Endometrium (tissue), 2 donors: ENCODE measurements around the gene ISLR.

Experiments
- FAIRE-seq: peaks from 2 replicates; lab custom pipeline; 2012; peaks lifted over from hg19 to GRCh38; lab: Jason Lieb, UNC
- donor health status: control.
- donor health status: control.

Gene ISLR

GRCh38 chr15:74171965-74172541 is 1.5 kb upstream of the ISLR start:
- no peak for FAIRE-seq

DNA sequence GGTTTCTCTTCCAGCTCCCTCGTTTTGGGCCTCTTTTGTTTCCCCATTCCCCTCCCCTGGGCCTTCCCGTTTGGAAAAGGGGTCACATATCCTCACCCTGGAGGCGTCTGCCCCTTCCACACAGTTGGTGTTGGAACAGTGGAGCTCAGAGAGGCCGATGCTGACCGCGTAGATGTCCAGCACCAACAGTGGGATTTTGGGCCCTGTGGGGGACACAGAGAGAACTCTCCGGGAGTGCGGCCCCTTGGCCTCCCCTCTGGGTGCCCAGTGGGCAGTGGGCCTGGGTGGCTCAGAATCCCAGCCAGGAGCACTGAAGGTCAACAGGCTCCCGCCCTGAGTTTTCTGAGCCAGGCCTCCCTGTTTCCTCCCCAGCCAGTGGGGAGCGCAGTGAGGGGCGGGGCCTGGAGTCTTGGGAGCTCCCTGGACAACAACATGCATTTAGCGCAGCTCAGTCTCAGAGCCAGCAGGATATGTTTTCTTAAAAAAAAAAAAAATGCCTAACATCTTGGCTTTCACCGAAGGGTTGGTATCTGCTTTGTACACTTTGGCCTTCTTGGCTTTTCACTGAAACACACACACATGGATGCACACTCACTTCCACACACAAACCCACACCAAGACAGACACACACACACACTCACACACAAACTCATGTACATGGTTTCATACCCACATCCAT is 670 bp upstream of the ISLR start:
- FAIRE-seq: peak; percentile 4

DNA sequence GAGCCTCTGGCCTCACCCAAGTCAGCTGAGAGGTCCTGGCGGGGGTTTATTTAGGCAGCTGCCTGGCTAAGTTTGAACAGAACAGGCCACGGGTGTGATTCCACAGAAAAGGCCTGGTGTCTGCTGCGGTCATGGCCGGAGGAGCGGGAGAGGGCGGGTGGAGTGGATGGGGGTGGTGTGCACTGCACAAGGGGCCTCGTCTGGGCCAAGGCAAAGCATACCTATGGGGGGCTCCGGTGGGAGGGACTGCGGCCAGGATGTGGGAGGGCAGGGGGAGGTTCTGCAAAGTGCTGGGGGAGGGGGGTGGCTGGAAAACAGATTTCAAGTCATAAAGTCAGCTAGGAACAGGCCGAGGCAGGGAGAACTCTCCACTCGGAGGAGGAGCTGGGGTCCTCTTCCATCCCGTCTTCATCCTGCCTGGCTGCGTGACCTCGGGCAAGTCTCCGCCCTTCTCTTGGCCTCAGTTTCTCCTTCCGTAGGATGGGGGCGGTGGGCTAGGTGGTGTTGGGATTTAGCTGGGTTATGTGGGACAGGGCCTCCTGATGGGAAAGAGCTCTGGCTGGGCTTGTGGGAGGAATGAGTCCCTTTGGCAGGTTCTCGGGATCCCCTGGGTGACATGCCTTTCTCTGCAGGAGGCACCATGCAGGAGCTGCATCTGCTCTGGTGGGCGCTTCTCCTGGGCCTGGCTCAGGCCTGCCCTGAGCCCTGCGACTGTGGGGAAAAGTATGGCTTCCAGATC is 878 bp downstream of the ISLR start:
- no peak for FAIRE-seq

- FAIRE-seq: no peak
Observed at GRCh38 chr15:74174958-74175253, 1.4 kb downstream of the ISLR start.

DNA sequence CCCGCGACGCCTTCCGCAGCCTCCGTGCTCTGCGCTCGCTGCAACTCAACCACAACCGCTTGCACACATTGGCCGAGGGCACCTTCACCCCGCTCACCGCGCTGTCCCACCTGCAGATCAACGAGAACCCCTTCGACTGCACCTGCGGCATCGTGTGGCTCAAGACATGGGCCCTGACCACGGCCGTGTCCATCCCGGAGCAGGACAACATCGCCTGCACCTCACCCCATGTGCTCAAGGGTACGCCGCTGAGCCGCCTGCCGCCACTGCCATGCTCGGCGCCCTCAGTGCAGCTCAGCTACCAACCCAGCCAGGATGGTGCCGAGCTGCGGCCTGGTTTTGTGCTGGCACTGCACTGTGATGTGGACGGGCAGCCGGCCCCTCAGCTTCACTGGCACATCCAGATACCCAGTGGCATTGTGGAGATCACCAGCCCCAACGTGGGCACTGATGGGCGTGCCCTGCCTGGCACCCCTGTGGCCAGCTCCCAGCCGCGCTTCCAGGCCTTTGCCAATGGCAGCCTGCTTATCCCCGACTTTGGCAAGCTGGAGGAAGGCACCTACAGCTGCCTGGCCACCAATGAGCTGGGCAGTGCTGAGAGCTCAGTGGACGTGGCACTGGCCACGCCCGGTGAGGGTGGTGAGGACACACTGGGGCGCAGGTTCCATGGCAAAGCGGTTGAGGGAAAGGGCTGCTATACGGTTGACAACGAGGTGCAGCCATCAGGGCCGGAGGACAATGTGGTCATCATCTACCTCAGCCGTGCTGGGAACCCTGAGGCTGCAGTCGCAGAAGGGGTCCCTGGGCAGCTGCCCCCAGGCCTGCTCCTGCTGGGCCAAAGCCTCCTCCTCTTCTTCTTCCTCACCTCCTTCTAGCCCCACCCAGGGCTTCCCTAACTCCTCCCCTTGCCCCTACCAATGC is 2.0 kb downstream of the ISLR start:
- FAIRE-seq: no peak

- FAIRE-seq: no peak
Observed at GRCh38 chr15:74176262-74177214, 3.0 kb downstream of the ISLR start.

- no peak for FAIRE-seq
Observed at GRCh38 chr15:74178326-74179100, 5.0 kb downstream of the ISLR start.

- FAIRE-seq: peak; percentile 93
Observed at GRCh38 chr15:74179101-74179841, 5.8 kb downstream of the ISLR start.

- peak; percentile 84 for FAIRE-seq
Observed at GRCh38 chr15:74179983-74180880, 6.7 kb downstream of the ISLR start.

DNA sequence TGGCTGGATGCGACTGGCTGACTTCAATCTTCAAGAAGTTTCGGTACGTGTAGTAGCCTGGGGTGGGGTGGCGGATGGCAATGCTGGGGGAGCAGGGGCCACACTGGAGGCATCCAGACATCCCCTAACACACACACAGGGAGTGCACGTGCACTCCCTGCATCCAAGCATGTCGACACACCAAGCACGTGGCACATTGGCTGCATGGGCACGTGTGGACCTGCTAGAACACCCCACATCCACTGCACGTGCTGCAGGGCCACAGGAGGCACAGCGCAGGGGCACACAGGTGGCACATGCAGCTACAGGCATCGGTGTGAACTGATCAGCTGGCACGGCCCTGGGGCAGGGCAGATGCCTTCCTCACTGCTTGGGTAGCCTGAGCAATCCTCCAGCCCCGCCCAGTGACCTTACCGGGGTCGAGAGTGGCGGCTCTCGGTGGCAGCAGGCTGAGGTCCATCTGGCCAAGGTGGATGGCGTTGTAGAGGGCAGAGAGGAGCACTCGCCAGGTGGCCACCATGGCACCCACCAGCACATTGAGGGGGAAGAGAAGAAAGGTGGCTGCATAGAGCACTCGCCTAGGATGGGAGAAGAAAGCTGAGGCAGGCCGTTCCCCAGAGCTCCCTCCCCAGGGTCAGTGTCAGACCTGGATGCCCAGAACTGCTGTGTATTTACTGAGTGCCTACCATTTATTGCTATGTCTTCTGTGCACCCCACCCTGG is 7.5 kb downstream of the ISLR start:
- no peak for FAIRE-seq

GRCh38 chr15:74182131-74182530 is 8.6 kb downstream of the ISLR start:
- FAIRE-seq: no peak

DNA sequence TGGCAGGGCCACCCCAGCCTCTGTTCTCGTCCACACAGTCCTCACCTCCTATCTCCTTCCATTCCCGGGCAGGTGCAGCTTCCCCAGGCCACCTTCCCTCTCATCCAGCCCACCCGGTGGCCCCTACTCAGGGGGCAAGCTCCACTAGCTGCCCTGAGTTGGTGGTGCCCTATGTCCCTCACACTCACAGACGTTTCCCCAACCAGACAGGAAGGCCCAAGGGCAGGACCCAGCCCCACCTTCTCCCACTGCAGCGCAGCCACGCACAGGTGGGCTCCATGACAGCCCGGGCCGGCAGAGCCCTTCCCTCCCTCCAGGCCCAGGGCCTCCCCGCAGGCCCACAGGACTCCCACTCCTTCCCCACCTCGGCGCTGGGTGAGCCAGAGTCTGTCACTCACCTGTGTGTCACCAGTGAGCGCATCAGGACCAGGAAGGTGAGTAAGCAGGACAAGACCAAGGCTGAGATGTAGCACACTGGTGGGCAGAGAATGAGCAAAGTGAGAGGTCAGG is 11.1 kb downstream of the ISLR start:
- FAIRE-seq: no peak

- no peak for FAIRE-seq
Observed at GRCh38 chr15:74185710-74186348, 12.3 kb downstream of the ISLR start.

DNA sequence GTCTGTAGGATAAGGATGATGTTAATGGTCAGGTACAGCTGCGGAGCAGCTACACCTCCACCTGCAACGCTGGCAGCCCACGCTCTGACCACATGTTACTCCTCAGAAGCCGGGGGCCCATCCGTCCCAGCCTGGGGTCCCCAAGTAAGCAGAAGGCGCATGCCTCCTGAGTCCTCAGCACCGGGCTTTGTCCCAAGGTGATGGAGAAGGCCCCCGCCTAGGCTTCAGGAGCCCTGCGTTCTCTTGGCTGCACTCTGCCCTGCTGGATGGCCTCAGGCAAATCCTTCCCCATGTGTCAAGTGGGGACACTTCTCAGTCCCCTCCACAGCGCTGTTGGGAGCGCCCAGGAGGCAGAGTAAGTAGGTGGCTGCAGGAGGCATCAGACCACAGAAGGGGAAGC is 14.7 kb downstream of the ISLR start:
- FAIRE-seq: no peak

DNA sequence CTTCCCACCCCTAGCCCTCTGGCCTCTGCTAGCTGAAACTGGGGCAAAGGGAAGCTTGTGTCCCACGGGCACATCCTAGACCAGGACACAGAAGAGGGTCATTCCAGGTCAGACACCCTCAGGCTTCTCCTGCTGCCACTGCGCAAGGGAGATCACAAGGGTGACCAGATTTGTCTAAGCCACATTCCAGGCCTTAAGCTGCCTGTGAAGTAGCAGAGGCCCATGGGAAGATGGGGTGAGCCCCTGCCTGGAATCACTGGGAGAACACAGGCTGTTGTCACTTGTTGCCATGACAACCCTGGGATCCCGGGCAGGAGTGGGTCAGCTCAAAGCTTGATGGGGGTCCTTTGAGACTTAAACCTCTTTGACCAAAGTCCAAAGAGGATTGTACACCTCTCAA is 18.3 kb downstream of the ISLR start:
- FAIRE-seq: no peak

GRCh38 chr15:74192751-74193150 is 19.2 kb downstream of the ISLR start:
- no peak for FAIRE-seq

GRCh38 chr15:74193299-74193718 is 19.8 kb downstream of the ISLR start:
- FAIRE-seq: no peak
